ENCODE measurements around the gene RBFOX2.

DNA sequence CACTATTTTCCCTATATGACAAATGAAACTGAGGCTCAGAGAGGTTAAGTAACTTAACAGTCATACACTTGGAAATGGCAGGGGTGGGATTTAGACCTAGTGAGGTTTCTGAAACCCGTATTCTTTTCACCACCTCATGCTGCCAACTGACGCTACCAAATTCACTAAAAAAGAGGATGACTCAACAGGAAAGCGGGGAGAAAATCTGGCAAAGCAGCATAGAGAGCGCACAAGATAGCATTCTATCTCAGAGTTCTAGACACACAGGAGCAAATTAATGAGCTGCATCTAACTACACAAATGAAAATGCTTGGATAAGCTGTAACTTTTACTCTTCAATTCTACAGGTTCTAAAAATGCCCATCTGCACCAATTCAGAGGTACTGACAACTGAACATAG lies 136.4 kb downstream of the RBFOX2 start:
- TF ChIP-seq, protein P1, sequence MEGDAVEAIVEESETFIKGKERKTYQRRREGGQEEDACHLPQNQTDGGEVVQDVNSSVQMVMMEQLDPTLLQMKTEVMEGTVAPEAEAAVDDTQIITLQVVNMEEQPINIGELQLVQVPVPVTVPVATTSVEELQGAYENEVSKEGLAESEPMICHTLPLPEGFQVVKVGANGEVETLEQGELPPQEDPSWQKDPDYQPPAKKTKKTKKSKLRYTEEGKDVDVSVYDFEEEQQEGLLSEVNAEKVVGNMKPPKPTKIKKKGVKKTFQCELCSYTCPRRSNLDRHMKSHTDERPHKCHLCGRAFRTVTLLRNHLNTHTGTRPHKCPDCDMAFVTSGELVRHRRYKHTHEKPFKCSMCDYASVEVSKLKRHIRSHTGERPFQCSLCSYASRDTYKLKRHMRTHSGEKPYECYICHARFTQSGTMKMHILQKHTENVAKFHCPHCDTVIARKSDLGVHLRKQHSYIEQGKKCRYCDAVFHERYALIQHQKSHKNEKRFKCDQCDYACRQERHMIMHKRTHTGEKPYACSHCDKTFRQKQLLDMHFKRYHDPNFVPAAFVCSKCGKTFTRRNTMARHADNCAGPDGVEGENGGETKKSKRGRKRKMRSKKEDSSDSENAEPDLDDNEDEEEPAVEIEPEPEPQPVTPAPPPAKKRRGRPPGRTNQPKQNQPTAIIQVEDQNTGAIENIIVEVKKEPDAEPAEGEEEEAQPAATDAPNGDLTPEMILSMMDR (IDR thresholded peaks at IDR 0.05) = no peak
- no peak for TF ChIP-seq REST (IDR thresholded peaks at IDR 0.05; ENCODE audit: insufficient read depth in 1 of 2, low read depth in 2 of 2, low read length in 1 of 2)
- no peak for TF ChIP-seq POLR2AphosphoS5 (IDR thresholded peaks at IDR 0.05; ENCODE audit: low read depth, low read length)
- TF ChIP-seq TCF7L2 (IDR thresholded peaks at IDR 0.05; ENCODE audit: low read depth, low read length) = no peak
- no peak for TF ChIP-seq SIN3A (IDR thresholded peaks at IDR 0.05; ENCODE audit: borderline replicate concordance, insufficient read depth, low read depth, low read length)

All from Panc1 (cell line).